Measurements from ENCODE around the gene PLIN1.

PLIN1 gene

GRCh38 chr15:89630260-89630659, 48.9 kb downstream of the PLIN1 start:
- no peak for DNase-seq (ENCODE audit: extremely low read depth in 1 of 2, low read depth in 1 of 2)

- DNase-seq (ENCODE audit: extremely low read depth in 1 of 2, low read depth in 1 of 2): no peak
Observed at GRCh38 chr15:89629829-89630228, 49.3 kb downstream of the PLIN1 start.

GRCh38 chr15:89628806-89629715, 50.1 kb downstream of the PLIN1 start:
- no peak for DNase-seq (ENCODE audit: extremely low read depth in 1 of 2, low read depth in 1 of 2)

GRCh38 chr15:89628301-89628700, 50.9 kb downstream of the PLIN1 start:
- DNase-seq (ENCODE audit: extremely low read depth in 1 of 2, low read depth in 1 of 2): no peak

GRCh38 chr15:89627256-89627970, 51.8 kb downstream of the PLIN1 start:
- DNase-seq (ENCODE audit: extremely low read depth in 1 of 2, low read depth in 1 of 2): no peak

- DNase-seq (ENCODE audit: extremely low read depth in 1 of 2, low read depth in 1 of 2): no peak
Observed at GRCh38 chr15:89625716-89626115, 53.5 kb downstream of the PLIN1 start.

GRCh38 chr15:89623165-89623564, 56.0 kb downstream of the PLIN1 start:
- DNase-seq (ENCODE audit: extremely low read depth in 1 of 2, low read depth in 1 of 2): no peak

GRCh38 chr15:89621547-89621946, 57.6 kb downstream of the PLIN1 start:
- DNase-seq (ENCODE audit: extremely low read depth in 1 of 2, low read depth in 1 of 2): no peak

- DNase-seq (ENCODE audit: extremely low read depth in 1 of 2, low read depth in 1 of 2): no peak
Observed at GRCh38 chr15:89616228-89616627, 62.9 kb downstream of the PLIN1 start.

GRCh38 chr15:89615135-89615534, 64.0 kb downstream of the PLIN1 start:
- DNase-seq (ENCODE audit: extremely low read depth in 1 of 2, low read depth in 1 of 2): no peak

All from stimulated activated CD8-positive, alpha-beta memory T cell treated with anti-CD3 and anti-CD28 coated beads, Interleukin-7, amount 100 ng/mL, for 48 hours (primary cell).